Measurements from ENCODE around the gene TP53I11.
A peak's percentile ranks its signal among the peaks of the same experiment; 100 is the strongest.

TP53I11 gene

GRCh38 chr11:44911029-44911814 is 39.5 kb downstream of the TP53I11 start:
- FAIRE-seq: peak; percentile 95

- FAIRE-seq: no peak
Measured at GRCh38 chr11:44910591-44910990, 40.1 kb downstream of the TP53I11 start.

- FAIRE-seq: no peak
Measured at GRCh38 chr11:44909557-44909956, 41.1 kb downstream of the TP53I11 start.

DNA sequence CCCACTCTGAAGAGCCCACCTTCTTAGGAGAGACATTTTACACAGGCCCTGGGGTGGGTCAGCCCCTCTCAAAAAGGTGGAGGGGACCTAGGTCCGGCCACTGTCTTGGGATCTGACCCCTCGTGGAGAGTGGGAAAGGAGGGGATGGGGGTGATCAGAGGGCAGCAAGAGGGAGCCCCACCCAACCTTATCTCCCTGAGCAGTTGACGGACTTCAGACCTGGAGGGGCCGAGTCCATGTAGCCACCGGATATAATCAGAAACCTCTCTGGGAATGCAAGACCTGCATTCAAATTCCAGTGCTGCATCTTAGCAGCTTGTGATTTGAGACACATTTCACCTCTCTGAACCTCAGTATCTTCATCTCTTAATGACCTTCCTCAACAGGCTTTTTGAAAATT is 44.0 kb downstream of the TP53I11 start:
- FAIRE-seq: no peak

GRCh38 chr11:44905131-44905866 is 45.4 kb downstream of the TP53I11 start:
- no peak for FAIRE-seq

DNA sequence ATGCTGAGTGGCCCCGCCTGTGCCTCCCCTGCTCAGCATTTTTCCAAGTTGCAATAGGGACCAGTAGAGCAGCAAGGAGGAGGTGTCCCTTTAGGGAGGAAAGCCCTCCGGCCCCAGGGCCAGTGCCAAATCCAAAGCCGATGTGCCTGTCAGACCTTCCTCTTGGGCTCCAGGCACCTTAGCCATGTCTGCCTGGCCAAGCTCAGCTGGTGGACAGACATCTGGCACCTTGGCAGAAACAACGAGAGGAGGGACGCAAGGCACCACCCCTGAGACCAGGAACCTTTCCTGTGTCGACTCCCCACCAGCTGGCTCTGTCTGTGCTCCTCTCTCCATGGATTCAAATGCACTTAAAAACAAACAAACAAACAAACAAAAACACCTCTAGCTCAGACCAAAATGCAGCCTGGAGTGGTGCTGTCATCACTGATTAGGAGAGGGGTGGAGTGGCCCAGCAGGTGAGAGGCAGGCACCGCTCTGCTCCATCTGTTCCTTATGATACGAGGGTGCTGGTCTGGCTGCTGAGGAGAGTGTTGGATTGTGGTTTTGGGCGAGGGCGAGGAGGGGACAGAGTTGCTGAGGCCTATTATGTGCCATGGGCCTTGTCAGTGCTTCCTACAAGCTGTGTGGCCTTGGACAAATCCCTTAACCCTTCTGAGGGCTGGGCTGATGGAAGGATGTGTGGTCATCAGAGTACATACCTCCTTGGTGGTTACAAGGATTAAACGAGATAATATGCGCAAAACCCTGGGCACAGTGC is 46.2 kb downstream of the TP53I11 start:
- no peak for FAIRE-seq

GRCh38 chr11:44903518-44903917 is 47.2 kb downstream of the TP53I11 start:
- no peak for FAIRE-seq

DNA sequence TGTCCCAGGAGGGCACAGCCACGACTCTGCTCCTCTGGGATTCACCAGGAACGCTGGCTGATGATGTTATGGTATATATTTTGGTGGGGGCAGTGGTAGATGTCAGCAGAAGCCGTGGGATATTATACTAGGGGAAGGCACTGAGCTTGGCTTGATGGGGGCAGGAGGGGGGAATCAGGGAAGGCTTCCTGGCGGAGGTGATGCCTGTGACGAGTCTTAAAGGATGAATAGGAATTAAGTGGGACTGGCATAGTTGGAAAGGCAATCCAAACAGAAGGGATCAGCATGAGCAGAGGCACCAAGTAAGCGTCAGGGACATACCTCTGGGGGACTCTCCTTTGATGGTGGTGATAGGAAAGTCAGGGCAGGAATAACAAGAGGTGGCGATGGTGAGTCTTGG is 47.6 kb downstream of the TP53I11 start:
- FAIRE-seq: no peak

GRCh38 chr11:44901786-44902185 is 48.9 kb downstream of the TP53I11 start:
- no peak for FAIRE-seq

DNA sequence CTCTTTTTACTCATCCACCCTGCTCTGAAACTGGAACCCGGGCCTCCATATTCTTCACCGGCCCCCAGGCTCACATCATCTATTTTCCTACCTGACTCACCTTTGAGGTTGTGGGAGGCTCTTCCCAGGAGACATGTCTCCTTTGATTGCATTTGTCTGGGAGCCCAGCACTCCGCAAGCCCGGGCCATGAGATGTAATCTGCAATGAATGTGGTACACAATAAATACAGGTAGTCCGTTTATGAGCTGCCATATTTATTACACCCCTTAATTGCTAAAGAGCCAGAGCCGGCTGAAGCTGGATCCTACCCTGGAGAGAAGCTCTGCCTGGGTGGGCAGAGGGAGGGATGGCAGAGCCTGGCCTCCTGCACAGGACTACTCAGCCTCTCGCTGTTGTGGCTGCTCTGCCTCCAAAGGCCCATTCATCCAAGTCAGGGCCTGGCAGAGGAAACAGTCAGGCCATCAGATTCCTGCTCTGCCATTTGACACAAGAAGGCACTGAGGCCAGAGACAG is 49.5 kb downstream of the TP53I11 start:
- no peak for FAIRE-seq

DNA sequence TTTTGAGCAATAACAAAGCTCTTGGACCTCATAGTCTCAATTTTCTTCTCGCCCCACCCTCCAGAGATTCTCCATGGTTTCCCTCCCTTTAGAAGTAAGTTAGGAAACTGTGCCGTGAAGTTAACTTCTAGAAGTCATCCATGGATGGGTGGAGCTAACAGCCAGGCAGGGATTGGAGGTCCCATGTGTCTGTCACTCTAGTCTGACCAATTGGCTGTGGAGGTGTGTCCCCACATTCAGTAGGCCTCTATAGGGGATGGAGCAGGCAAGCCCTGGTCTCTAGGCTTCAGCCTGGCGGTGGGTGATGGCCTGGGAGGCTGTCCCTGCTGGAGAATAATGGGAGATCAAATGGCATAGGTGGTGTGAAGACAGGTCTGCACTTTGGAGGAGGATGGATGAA is 50.7 kb downstream of the TP53I11 start:
- FAIRE-seq: no peak

DNA sequence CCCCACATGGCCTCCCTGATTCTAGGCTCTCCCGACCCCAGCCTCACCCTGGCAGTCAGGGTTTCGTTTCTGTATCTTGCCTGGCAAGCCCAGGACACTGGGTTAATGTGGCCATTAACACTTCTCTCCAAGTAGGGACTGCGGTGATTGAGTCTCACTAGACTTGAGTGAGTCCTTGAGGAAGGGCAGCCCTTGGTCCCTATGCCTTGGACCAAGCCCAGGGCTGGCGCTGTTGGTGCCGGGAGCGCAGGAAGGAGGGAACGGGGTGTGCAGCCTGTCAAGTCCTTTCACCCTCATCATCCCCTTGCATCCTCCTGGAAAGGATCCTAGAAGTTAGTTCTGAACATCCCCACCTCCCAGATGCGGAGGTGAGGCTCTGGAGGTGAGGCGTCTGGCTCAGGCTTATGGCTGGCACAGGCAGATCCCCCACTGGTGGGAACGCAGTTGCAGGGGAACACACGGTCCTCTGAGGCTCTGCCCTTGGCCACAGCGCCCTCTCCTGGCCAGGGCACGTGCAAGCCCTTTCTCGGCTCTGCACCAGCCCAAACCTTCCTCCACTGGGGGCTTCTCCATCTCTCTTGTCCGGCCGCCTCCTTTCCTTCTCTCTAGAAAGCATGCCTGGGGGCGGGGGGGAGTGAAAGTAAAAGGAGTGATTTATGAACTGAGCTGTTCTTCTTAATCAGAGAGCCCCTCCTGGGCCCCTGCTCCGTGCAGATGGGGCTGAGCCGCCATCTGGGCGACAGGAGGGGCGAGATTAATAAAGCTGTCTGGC is 56.7 kb downstream of the TP53I11 start:
- FAIRE-seq: no peak

DNA sequence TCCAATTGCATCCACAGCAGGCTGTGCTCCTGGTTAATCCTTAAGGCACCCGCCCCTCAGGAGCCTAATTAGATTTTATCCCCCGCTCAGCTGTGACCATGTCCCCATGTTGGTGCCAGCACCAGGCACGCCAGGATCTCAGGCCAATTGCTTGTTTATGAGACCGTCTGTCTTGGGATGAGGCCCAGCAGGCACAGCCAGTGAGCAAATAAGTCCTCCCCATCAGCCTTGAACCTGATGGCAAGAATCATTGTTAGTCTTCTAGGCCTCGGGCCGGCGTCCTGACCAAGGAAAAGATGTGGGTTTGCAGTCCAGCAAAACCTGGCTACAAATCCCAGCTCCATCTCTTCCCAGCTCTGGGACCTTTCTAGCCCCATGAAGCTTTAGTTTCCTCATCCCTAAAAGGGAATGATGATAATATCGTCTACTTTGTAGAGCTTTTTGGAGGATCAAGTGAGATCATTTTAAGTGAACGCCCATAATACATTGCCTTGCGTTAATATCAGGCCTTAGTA is 57.3 kb downstream of the TP53I11 start:
- FAIRE-seq: no peak

DNA sequence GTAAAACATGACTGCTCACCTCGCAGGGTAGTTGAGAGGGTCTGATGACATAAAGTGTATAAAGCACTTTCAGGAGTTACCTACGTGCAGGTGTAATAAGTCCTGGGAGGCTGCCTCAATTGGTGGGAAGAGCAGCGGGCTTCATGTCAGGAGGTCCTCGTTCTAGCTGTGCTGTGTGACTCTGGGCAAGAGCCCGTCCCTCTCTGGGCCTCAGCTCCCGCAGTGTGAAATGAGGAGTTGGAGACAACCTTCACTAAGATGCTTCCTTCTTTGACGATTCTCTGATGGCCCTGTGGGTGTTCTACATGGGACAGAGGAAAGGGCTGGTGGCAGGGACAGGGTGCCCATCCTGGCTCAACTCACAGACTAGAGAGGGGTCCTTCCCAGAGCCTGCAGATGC is 57.8 kb downstream of the TP53I11 start:
- FAIRE-seq: no peak

DNA sequence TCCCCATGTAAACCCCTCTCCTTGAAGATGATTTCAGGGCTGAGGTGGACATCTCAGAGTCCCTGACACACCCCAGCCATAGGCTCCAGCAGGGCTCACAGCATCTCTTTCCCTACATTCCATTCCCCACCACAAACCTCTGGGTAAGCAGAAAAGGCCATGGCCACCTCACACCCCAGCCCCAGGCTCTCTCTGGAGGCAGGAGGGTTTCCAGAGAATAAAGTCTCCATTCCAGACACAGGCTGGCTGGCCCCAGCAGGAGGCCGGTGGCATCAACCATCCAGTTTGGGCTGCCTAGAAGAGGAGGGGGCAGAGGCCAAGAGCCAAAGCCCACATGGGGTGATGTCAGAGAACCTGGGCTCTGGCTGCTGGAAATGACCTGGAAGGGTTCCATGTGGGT is 61.4 kb downstream of the TP53I11 start:
- no peak for FAIRE-seq

DNA sequence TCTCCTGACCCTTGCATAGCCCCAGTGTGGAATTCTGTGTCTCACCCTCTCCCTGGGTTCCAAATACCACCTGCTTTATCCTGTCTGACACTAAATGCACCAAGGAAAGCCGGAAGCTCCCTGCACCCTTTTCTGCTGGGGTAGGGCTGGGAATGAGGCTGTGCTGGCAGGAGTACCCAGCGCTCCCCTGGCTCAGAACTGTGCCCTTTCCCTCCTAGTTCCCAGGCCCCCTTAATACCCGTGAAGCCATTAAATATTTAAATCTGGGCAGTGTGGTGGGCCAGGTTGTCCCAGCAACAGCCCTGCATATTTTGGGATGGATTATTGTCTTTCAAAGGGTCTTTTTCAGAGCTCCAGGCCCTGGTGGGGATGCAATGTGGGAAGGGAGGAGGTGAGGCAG is 63.0 kb downstream of the TP53I11 start:
- no peak for FAIRE-seq

DNA sequence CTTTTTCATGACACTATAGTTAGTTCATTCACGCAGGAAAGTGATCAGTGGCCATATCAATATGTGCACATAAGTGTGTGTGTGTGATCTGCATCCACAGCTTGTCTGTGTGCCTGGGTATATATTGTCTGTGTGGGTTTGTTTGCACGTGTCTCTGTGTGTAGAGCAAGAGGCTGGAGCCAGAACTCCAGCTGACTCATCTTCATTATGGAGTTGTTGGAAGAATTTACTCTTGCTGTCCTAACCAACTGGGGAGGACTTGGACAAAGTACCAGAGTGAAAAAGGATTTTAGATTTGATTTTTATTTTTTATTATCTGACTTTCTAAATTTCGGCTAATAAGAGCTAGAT is 63.9 kb downstream of the TP53I11 start:
- FAIRE-seq: no peak

DNA sequence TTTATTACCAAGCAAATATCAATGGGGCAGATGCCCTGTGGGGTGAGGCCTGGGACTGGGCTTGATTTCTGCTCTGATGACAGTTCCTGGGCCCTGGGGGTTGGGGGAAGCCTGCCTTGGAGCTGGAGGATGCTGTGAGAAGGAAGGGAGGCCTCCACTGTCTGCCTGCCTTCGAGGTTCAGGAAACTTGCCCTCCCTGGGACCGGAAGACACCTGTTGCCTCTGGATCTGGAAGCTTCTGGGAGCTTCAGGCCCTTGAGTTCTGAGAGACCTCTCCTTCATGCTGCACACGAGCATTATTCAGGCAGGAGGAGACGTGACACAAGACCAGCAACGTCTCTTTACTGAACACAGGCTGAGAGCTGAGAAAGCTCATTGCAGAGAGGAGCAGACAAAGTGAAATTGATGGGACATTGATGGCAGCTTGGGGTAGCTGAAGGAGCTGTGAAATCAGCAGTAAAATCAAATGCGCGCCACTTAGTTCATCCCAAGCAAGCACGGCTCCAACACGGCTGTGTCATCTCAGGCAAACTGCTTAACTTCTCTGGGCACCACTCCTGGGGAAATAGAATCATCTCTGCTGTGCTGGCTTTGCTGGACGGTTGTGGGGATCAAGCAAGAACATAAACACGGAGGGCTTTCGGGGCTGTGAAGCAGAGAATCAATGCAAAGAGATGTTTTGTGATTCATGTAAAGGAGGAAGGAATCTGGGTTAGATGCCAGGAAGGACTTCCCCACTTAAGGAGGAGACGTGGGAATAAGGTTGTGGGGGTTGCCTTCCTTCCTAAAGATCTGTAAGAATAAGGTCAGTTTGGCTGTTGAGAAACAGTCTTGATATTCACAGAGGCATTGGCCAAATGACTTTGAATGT is 64.5 kb downstream of the TP53I11 start:
- no peak for FAIRE-seq

DNA sequence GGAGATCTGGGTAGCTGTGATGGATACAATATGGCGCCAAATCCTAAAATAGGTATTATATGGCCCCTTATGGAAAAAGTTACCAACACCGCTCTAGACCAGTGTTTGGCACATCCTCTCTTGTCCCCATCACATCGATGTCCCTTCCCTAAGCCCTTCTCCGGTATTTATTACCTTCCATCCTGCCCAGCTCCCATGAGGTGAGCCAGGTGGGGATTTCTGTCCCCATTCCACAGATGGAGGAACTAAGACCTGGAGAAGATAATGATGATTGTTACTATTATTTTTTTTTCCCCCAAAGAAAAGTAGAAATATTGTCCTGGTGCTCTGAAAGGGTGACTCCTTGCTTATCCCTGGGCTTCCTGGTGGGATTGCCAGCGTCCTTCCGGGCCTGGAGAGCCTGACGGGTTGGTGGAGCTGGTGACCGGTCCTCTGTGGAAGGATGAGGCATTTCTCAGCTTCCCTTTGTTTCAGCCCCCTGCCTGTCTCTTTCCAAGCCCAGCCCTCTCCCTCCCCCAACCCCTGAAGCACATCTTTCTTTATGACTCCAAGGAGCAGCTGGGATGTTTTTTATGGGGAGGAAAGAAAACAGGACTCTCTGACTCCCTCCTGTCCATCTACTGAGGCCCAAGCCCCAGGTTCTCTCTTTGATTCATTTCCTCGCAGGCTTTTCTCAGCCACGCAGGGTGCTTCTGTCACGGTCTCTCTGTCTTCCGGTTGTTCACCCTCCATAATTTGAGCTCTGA is 65.4 kb downstream of the TP53I11 start:
- FAIRE-seq: no peak

GRCh38 chr11:44884056-44884455 is 66.6 kb downstream of the TP53I11 start:
- no peak for FAIRE-seq

DNA sequence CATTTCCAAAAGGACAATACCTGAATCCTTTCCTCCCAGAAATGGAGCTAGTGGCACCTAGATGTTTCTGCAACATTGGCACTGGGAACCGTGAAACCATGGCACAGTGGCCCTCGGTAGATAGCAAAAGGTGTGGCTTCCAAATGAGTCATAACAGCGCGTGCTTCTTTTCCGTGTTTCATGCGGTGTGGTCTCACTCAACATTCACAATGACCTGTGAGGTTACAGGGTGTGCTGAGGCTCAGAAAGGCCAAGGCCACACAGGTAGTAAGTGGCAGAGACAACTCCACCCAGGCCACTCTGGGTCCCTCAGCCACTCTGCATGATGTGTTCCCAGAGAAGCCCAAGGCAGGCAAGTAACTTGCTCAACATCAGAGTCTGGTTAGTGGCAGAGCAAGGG is 67.4 kb downstream of the TP53I11 start:
- no peak for FAIRE-seq

Data from islet of Langerhans (tissue), 1 donor.